ENCODE measurements around the gene PRKCH. TPM values are rescaled to one million over a fixed set of nuclear protein-coding genes. Genes with fewer than 3 reads are reported as not detected.

The PRKCH gene
- polyA plus RNA-seq, 1 donor: 12.7 TPM

DNA sequence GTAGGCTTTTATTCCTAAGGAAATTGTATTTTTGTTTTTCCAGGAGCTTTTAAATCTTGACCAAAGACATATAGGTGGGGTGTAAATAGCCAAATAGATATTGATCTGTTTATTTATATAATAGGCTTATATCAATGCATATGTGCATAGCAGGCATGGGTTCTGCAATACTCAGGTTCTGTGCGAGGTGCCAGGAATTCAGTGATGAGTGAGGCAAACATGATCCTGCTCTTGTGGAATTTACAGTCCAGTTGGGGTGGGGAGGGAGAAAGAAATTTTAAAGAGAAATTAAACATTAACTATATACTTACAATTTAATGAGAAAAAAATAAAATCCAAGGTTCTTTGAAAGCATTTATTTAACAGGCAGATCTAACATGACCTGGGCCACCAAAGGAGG is 213.7 kb downstream of the PRKCH start:
- no peak for DNase-seq

DNA sequence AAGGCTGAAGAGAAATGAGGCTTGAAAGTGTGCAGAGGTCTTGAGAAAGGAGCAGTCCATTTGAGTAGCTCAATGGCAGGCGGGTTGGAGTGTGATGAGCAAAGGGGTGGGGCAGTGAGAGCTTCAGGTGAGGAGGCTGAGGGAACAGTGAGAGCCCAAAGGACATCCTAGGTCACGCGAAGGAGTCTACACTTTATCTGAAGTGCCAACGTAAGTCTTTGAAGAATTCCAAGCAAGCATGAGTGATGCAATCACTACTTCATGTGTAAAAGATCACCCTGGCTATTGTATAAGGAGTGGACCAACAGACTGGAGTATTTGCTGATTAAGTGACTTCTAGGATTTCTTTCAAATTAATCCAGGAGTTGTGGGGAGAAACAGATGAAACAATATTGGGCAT is 214.1 kb downstream of the PRKCH start:
- no peak for DNase-seq

DNA sequence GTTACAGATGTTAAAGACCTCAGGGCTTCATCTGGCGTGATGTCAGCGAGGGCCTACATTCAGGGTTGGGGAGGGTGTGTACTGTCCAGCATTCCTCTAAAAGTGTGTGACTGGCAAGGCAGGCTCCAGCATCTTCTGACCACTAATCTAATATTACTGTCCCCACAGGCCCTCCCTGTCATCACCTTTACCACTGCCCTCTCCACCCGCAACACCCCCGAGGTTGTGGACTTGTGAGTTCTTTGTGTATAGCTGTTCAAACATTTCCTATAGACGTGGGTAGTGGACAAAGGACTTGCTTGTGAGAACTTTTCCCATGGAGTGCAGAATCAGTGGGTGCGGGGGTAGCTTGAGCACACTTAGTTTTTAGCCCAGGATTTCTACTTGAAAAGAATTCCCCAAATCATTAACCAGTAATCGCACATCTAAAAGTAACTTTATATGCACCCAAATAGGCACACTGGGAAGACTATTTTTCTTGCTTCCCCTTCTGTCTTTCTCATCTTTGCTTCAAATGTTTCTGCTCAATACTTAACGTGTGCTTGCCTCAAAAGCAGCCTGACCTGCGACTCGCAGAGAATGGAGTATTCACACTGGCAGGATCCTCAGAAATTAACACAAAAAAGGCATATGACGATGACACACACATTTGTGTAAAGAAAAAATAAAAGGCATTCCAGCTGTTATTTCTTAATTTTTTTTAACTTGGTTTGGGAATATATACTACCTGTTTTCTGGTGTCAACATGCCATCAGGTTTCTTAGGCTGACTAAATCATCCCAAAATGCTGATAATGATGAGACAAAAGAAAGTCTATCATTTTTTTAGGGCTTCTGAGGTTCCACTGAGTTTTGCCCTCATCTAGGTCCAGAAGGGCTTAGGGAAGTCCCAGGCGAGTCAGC is 215.5 kb downstream of the PRKCH start:
- no peak for DNase-seq

DNA sequence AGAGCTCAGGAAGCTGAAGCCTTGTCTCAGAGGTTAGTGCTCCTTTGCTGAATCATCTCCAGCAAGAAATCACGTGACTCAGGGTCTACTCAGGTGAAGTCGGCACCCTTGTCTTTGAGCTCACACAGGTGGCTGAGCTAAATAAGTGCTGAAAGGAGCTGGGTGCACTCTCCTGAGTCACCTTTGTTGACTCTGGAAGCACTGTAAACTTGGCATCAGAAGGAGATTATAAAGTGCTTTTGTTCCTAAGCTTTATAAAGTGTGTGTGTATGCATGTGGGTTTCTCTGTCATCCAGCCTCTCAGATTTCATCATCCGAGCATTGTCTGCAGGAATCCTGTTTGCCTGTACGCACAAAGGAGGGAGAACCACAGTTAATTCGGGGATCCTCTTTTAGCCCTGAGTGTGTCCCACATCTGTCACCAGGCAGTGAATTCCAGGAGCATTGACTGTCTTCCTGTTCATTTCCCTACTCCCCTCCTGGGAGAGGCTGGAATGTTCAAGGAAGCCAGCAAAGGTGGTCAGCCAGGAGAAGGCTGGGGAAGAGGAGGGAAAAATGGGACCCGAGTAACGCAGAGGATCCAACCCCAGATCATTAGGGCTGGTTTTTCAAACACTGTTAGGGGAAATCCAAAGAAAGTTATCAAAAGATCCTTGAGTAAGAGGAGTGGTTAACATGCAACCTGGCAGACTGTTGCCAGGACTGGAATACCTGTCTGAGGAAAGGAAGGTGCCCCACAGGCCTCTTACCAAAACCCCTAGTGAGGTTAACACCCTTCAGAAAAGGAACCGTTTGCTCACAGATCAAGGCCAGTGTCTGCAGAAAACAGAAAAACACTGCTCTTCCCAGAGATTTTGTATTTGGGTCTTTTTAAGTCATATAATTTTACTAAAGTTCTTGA is 216.4 kb downstream of the PRKCH start:
- DNase-seq: no peak

DNA sequence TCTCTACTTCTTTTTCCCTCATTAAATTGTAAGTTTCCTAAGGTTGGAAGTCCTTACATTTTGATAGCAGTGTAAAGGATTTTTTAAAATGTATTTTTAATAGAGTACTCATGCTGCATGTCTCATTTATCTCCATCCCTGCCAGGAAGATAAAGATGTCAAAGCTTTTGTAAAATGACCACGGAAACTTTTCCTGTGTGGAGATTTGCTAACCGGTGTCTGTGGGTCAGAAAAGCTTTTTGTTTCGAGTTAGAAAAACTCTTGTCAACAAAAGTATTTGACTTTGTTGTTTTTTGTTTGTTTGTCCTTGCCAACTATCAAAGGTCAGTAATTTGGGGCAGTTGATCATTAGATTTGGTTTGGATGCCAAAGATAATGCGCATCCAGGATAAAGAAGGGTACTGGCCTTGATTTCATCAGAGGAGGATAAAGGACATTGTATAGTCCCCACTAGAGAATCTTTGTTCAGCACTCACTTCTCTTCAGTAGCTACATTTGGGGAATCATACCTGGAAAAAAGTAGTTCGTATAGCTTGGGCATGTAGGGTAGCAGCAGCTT is 217.2 kb downstream of the PRKCH start:
- DNase-seq: no peak

DNA sequence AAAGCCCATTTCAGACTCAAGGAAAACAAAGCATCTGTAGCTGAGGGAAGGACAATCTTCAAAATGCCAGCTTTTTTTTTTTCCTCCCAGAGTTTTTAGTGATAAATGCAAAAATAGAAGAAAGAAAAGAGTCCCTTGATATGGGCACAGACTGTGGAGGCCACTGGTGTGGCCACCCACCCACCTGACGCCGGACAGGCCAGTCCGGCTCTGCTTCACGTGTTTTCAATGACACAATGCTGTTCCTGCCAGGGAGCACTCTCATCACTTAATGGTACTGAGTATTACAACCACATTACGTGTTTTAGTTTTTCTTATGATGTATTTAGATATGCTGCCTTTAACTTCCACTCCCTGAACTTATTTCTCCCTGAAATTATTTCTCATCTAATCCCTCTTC is 218.3 kb downstream of the PRKCH start:
- no peak for DNase-seq

DNA sequence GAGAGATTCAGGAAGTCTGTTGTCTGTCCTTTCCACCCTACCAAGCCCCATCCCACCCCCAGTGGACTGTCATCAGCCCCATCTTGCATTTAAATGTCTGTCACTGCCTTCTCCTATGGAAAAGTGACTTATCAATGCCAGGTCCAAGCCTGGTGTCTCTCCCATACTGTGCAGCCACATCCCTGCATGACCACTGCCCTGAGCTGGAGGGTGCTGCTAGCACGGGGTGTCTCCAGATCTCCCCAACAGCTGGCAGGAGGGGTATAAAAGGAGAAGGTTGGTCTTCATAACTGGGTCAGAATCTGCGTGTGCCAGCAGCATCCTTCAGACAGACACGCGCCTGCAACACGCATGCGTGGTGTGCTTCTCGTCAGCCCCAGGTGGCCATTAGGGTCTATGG is 219.6 kb downstream of the PRKCH start:
- no peak for DNase-seq

DNA sequence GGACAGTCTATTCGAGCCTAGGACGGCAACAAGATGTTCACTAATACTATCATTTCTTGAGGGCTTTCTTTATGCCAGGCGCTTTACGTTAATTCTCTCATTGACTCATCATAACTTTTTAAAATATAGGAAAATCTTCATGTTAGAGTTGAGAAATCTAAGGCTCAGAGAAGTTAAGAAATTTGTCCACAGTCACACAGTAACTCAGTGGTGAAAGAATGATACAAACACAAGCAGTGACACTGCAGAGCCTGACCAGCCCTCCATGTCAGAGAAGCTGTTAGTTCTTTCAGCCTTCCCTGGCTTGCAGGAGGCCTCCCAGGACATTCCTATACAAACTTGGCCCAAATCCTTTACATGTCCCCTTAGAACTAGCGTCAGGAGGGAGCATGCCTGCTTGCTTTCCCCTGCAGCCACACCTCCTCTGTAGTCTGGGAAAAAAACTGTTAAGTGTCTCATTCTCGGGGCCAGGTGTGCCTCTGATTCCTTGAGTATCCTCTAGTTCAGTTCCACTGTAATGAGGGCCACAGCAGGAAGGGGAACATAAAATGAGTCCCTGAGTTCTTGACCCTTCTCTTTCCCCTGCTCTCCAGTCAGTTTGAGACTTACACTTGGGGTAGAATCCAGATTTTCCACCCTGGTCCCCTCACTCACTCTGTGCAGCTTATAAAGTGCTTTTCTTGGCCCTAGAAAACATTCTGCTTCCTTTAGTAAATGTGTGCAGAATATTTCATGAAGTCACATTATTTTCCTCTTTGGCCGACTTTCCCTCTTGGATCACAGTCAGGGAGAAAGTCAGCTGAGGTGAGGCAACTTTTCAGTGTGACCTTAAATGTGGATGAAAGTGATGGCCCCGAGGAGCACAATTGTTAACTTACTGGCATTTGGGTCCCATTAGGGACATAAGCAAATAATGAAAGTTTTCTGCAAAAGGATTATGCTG is 221.7 kb downstream of the PRKCH start:
- DNase-seq: peak; percentile 78

DNA sequence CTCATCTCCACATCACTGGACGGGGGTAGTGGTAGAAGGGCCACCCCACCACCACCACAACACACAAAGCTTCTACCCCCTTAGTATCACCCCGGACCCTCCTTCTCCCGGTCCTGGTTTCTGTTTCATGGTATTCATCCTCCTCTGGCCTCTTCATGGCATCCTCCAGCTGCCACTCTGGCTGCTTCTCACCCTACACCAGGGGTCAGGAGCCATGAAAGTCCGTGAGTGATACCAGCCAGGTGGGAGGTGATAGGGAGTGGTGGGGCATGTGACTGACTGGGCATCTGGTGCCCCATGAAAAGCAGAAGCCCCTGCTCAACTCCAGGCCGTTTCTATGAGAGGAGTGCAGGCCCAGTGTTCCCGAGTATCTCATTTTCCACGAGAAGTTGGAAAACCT is 222.6 kb downstream of the PRKCH start:
- no peak for DNase-seq

DNA sequence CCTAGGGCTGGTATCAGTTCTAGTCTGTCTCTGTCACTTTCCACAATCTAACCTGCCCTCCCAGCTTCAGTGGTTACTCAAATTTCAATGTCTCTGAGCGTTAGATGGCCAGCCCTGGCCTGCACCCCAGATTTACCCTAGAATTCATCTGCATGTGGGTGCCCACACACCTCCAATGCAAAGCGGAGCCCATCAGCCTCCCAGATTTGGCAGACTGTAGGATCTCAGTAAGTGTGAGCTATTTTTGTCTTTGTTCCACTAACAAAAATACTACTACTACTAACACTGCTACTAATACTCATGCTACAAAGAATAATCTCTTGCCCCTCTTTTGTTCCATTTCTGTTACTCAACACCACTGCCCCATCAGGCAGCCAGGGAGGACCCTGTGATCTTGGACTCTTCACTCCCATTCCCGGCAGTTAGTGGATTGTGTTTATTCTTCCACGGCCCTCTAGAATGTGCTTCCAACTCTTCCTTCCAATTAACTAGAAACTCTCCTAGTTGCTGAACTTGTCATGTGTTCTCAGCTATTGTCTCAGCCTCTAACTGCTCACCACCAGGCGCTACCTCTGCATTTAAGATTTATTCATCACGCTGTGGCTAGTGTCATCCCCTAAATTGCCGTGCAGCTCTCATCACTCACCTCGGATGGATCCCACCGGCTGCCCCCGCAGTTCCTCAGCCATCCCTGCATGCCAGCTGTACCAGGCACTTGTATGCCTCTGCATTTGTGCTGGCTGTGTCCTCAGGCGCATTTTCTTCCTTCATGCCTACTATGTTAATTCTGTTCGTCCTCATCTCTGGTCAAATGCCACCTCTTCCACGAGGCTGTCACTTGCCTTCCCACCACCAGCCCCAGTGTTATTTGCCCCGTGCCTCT is 223.3 kb downstream of the PRKCH start:
- no peak for DNase-seq

DNA sequence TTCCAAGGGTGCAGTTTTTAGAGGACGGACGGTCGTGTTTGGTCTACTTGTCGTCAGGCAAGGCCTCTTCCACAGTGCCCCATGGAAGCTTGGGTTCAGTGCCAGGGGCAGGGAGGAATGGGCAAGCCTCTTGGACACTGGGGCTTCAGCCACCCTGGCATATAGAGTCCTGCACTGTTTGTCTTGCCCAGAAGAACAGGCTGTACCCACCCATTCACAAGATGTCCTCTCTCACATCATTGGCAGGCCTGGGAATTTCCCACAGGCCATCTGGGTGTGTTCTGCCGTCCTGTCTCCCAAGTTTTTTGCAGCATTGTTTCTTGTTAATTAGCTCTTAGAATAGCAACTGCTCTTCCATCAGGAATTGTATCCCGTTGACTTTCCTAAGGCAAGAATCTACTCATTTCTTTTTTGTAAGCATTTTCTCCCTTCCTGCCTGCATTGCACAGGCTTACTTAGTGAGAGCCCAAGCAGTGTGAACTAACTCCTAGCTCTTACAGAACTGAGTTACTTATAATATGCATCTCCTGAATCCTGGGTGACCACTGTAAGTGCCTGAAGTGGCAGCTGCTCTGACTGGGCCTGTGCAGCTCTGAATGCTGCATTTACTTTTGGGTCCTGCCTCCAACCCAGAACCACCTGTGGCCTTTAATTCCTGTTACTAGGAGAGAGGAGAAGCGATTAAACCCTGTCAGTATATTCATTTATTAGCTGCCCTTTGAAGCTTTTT is 224.5 kb downstream of the PRKCH start:
- DNase-seq: no peak

DNA sequence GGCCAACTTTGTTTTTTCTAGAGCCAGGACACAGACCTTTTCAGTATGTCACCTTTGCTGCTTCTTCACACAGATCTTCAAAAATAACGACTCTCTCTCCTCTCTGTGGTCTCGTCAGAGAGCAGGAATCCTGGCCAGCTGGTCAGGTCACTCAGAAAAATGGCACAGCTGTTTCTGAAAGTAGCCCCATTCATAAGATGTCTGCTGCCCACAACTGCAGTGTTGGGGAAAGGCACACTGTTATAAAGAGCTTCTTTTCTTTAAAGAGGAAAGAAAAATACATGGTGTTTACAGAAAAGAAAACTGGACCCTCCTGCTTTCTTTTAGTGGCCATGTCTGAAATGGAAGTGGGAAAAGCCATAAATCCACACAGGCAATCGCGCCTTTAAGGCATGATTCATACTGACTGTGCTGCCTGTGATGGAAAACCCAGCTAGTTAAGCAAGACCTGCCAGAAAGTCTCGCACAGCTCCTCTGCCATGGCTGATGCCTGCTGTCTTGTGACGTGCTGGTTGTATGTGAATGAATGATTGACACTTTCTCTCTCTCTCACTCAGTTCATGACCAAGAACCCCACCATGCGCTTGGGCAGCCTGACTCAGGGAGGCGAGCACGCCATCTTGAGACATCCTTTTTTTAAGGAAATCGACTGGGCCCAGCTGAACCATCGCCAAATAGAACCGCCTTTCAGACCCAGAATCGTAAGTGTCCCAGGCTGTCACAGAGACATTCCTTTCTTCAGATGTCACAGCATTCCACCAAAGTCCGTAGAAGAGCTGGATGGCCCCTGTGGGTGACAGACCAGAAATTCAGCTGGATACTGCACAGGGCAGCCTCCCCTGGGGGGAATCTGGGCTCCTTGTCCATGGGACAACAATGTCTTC is 226.0 kb downstream of the PRKCH start:
- DNase-seq: no peak

DNA sequence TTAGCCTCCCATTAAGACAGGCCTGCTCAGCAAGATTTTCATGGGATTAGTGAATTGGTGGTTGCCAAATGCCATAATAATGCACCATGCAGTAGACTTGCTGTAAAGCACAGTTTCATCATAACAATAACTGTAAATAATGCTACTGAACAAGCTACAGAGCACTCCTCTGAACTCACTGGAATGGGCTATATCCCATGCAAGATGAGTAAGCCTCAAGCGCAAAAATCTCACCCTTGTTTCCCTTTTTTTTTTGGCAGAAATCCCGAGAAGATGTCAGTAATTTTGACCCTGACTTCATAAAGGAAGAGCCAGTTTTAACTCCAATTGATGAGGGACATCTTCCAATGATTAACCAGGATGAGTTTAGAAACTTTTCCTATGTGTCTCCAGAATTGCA is 228.0 kb downstream of the PRKCH start:
- DNase-seq: no peak

DNA sequence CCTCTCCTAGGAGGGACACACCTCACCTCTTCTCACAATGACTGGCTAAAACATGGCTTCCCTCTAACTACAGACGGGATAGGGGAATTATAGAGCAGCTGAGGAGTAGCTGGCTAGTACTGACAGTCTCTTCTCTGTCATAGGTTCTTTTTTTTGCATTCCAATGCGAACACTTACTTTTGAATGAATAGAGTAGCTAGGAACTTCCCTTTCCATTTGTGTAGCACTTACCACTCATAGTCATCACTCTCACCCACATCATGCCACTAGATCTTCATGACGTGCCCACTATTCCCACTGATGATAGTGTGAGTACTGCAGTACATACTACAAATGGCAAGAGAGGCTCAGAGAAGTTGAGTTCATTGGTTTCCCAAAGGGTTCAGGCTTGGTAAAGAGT is 230.0 kb downstream of the PRKCH start:
- no peak for DNase-seq

DNA sequence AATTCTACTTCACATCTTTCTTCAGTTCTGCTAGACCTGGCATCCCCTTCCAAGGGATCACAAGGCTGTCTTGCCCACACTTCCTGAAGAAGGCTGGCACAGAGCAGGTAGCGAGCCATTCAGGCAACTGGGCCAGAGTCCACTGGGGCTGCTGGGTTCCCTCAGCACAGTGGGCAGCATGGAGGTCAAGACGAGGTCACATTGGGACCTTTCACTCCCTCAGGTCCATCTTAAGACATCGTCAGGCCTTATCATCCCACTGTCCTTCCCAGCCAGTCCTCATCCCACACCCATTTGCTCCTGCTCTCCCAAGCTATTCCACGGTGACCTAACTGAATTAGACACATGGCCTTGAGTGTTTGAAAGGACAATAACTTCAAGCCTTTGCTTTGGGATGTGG is 230.9 kb downstream of the PRKCH start:
- no peak for DNase-seq

DNA sequence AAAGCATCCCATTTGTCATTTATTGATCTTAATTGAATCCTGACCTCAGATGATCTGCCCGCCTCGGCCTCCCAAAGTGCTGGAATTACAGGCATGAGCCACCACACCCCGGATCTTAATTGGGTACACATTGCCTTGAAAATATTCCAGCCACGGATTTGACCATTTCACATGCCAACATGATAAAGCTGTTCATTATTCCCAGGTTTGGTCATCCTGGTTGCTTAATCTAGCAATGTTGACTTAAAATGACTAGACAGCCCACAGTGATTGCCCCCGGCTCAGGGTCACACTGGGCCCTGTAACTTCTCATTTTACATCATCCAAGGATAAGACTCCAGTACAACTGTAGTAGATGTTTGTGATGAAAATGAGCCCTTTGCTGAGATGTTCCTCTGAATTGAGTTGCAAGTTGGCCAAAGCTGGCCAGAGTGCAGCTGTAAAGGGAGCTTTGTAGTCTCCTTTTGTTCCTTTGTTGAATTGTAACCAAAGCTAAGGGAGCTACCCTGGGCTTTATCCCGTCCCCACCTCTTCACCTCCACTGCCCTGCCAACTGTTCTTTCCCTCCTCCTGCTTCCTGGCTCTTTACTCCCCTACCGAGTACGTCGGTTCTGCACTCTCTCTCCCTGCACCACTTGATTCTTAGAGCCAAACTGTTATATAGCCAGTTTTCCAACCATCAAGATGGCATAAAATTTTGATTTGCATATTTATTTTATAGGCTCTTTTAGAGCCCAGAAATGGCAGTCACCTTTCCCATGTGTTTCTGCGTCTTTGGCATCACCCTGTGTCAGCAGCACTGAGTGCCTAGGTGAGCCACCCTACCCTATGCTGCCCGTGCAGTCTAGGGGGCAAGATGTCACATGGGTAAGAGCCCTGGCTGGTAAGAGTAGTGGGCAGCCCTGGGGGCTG is 232.6 kb downstream of the PRKCH start:
- no peak for DNase-seq

DNA sequence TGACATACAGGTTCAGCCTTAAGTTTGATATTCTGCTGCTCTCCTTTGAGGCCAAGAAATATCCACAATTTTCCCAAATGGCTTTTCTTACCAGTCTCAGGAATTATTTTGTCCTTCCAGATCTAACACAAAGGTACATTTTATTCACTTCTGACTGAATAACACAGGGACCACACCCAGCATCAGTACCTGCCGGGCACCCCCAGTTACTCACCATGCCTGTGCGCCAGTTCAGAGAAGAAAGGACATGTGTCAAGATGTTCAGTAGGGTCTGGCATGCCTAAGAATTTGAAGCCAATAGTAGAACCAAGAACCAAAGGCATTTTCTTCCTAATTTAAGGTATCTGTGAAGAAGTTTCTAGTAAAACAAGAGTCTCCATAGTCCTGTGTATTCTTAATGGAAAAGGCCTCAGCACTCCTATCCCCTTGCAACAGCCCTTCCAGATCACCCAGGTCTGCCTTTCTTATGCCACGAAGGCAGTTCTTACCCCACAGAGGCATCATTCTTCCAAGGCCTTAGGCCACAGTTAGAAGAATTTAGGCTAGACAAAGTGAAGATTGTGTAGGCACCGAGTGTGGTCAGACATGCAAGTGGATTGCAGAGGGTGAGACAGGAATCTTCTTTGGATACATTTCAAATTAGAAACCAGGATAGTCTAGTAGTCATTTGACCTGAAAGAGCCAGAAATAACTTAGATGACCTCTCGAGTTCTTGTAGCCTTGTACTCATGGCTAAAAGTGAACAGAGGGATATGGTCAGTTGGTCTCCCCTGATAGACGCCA is 233.9 kb downstream of the PRKCH start:
- DNase-seq: no peak

Measured in hindlimb muscle (tissue), 1 donor.